ENCODE data around the gene ARSD. TPM values are rescaled to one million over a fixed set of nuclear protein-coding genes. Genes with fewer than 3 reads are reported as not detected.
"Not testable (repeated sequence)": the region's sequence is repeated elsewhere in the genome, so short reads cannot be mapped to it uniquely, and the experiment has no call there.

ARSD gene
- total RNA-seq, 1 donor from 2014 or later: 2.5 TPM

DNA sequence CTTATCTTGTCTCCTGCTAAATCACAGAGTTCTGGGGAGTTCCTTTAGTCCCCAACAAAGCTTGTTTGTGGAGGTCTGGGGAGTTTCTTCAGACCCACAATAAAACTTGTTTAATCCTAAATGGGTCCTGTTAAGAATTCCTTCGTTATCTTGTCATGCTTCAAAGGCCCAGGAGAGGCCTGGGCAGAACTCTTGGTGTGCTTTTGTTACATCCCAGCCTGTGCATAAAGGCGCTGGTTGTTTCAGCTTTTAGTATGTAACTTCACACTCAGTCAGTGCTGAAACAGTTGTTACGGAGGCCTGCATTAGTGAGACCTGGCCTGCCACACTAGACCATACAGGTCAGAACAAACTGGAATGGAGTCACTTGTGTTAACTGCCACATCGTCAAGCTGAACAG, 2.9 kb downstream of the ARSD start:
- DNase-seq (ENCODE audit: low spot score); intact Hi-C loops (cut with micrococcal nuclease); H3K4me1 Mint-ChIP-seq (ENCODE audit: low read depth); H3K9me3 Mint-ChIP-seq; H3K4me3 Mint-ChIP-seq; H3K36me3 Mint-ChIP-seq (ENCODE audit: low read depth); H3K27me3 Mint-ChIP-seq (ENCODE audit: insufficient read depth); H3K27ac Mint-ChIP-seq: not testable (repeated sequence)

DNA sequence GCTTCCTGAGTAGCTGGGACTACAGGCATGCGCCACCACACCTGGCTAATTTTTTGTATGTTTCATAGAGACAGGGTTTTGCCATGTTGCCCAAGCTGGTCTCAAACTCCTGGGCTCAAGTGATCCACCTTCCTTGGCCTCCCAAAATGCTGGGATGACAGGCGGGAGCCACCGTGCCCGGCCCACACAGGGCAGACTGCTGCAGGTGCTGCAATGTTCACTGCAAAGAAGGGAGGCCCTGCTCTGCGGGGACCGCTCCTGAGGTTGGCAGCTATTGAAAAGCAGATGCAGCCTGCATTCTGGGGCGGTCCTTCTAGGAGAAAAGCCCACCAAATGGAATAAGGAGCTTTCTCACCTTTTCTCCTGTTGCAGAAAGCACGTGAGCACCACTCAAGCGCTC, 5.0 kb downstream of the ARSD start:
- Mint-ChIP-seq H3K36me3 (ENCODE audit: low read depth) (no peaks in the 10 kb centered on the region), H3K27ac (no peak overlapping the region), H3K9me3 (no peaks in the 10 kb centered on the region), H3K27me3 (ENCODE audit: insufficient read depth) (no peaks in the 10 kb centered on the region), H3K4me3 (no peak overlapping the region), H3K4me1 (ENCODE audit: low read depth) (no peaks in the 10 kb centered on the region)
- intact Hi-C loops (cut with micrococcal nuclease): no loop called here
- no peak for DNase-seq (ENCODE audit: low spot score)

DNA sequence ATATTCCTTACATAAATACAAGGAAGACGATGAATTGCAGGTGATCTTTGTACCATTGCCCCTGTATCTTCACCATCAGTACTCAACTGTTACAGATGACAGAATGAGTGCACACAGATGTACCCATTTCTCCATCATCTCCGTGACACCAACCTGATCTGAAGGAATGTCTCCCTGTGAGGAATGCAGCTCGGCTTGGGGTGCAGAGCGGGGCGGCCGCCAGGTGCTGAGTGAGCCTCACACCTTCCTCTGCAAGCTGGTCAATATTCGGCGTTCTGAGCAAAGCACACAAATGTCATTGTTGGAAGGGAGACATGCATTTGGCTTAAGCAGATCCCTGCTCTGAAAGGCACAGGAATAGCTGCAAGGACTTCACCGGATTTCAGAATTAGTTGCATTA, 7.4 kb downstream of the ARSD start:
- Mint-ChIP-seq H3K27me3 (ENCODE audit: insufficient read depth) (no peaks in the 10 kb centered on the region), H3K27ac (no peak overlapping the region), H3K36me3 (ENCODE audit: low read depth) (no peaks in the 10 kb centered on the region), H3K4me3 (no peak overlapping the region), H3K9me3 (no peaks in the 10 kb centered on the region), H3K4me1 (ENCODE audit: low read depth) (no peaks in the 10 kb centered on the region)
- intact Hi-C loops (cut with micrococcal nuclease): no loop called here
- DNase-seq (ENCODE audit: low spot score): no peak

DNA sequence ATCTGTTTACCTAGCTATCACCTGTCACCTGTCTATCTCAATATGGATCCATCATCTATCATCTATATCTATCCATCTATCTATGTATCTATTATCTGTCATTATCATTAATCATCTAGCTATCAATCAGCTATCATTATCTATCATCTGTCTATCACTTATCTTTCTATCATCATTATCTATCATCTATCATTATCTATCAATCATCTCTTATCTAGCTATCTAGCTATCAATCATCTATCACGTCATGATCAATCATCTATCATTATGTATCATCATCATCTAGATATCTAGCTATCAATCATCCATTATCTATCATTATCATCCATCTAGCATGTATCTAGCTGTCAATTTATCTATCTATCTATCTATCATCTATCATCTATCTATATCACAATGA, 7.9 kb downstream of the ARSD start:
- Mint-ChIP-seq H3K4me1 (ENCODE audit: low read depth) (no peaks in the 10 kb centered on the region), H3K27me3 (ENCODE audit: insufficient read depth) (no peaks in the 10 kb centered on the region), H3K4me3 (no peak overlapping the region), H3K27ac (no peak overlapping the region), H3K9me3 (no peaks in the 10 kb centered on the region), H3K36me3 (ENCODE audit: low read depth) (no peaks in the 10 kb centered on the region)
- no peak for DNase-seq (ENCODE audit: low spot score)
- intact Hi-C loops (cut with micrococcal nuclease): no loop called here

DNA sequence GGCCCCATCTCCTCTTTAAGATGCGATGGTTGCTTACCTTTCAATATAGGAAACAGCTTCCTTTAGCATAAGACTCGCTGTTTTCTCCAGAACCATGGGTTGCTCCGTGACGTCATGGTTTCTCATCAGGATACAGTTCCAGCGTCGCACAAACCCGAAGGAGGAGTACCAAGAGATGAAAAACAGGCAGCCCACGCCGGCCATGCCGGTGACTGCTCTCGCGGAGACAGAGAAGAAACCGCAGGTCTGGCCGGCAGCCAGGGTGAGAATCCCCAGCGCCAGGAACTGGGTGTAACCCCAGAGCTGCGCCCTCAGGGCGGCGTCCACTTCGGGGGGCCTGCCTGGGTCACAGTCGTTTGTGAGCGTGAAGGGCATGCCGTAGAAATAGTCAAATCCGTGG, 11.4 kb downstream of the ARSD start:
- Mint-ChIP-seq H3K27ac (no peak overlapping the region), H3K4me3 (no peak overlapping the region), H3K27me3 (ENCODE audit: insufficient read depth) (no peaks in the 10 kb centered on the region), H3K9me3 (no peaks in the 10 kb centered on the region), H3K4me1 (ENCODE audit: low read depth) (no peaks in the 10 kb centered on the region), H3K36me3 (ENCODE audit: low read depth) (no peaks in the 10 kb centered on the region)
- intact Hi-C loops (cut with micrococcal nuclease): no loop called here
- no peak for DNase-seq (ENCODE audit: low spot score)

DNA sequence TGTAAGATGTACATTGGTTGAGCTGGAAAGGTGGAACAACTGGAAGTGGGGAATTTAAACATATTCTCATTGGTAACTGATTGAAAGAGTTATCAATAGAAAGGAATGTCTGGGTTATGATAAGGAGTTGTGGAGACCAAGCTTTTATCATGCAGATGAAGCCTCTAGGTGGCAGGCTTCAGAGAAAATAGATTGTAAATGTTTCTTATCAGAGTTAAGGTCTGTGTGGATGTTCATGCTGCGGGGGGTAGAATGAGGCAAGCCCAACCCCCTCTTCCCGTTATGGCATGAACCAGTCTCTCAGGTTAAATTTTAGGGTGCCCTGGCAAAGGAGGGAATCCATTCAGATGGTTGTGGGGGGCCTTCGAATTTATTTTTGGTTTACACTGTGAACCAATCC, 16.0 kb downstream of the ARSD start:
- no peaks in the 10 kb centered on the region for H3K4me1 Mint-ChIP-seq (ENCODE audit: low read depth)
- H3K9me3 Mint-ChIP-seq: no peaks in the 10 kb centered on the region
- no peak overlapping the region for H3K4me3 Mint-ChIP-seq

DNA sequence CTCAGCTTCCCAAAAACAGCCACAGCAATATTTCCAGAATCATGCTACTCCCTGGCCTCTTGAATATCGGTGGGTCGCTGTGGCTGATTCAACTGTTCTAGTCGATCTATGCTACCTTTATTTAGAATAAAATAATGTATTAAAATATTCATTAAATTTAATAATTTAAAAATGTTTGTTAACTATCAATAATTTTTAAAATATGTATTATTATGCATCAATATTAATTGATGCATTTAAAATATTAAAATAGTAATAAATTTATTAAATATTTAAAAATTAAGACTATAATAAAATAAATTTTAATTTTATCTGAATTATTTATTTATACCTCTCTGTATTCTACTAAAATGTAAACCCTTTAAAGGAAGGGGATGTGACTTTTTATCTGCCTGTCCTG, 19.0 kb downstream of the ARSD start:
- Mint-ChIP-seq H3K4me1 (ENCODE audit: low read depth) (no peaks in the 10 kb centered on the region), H3K36me3 (ENCODE audit: low read depth) (no peaks in the 10 kb centered on the region), H3K27ac (no peak overlapping the region), H3K9me3 (peaks cover under 1% of the 10 kb centered on the region), H3K4me3 (no peak overlapping the region), H3K27me3 (ENCODE audit: insufficient read depth) (no peaks in the 10 kb centered on the region)
- intact Hi-C loops (cut with micrococcal nuclease): no loop called here
- no peak for DNase-seq (ENCODE audit: low spot score)

More for the DNA sequence above, 16.0 kb downstream of the ARSD start:
- H3K36me3 Mint-ChIP-seq (ENCODE audit: low read depth): no peaks in the 10 kb centered on the region
- DNase-seq (ENCODE audit: low spot score): no peak
- intact Hi-C loops (cut with micrococcal nuclease): no loop called here
- no peak overlapping the region for H3K27ac Mint-ChIP-seq
- H3K27me3 Mint-ChIP-seq (ENCODE audit: insufficient read depth): no peaks in the 10 kb centered on the region

DNA sequence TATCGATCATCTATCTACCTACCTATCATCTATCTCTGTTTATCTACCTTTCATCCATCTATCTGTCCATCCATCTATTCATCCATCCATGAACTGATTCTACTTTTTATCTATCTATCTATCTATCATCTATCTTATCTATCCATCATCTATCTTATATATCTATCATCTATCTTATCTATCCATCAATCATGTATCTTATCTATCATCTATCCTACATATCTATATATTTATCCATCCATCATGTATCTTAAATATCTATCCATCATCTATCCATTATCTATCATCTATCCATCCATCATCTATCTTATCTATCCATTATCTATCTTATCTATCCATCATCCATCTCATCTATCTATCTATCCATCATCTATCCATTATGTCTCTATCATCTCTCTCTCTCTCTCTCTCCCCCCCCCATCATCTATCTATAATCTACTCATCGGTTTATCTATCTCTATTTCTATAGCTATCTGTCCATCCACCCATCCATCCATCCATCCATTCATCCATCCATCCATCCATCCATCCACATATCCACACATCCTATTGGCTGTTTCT, 20.9 kb downstream of the ARSD start:
- no peaks in the 10 kb centered on the region for H3K27me3 Mint-ChIP-seq (ENCODE audit: insufficient read depth)
- H3K4me1 Mint-ChIP-seq (ENCODE audit: low read depth): no peaks in the 10 kb centered on the region
- H3K4me3 Mint-ChIP-seq: no peak overlapping the region
- no peaks in the 10 kb centered on the region for H3K36me3 Mint-ChIP-seq (ENCODE audit: low read depth)
- intact Hi-C loops (cut with micrococcal nuclease): no loop called here
- DNase-seq (ENCODE audit: low spot score): no peak
- H3K9me3 Mint-ChIP-seq: peaks cover 3% of the 10 kb centered on the region
- no peak overlapping the region for H3K27ac Mint-ChIP-seq

DNA sequence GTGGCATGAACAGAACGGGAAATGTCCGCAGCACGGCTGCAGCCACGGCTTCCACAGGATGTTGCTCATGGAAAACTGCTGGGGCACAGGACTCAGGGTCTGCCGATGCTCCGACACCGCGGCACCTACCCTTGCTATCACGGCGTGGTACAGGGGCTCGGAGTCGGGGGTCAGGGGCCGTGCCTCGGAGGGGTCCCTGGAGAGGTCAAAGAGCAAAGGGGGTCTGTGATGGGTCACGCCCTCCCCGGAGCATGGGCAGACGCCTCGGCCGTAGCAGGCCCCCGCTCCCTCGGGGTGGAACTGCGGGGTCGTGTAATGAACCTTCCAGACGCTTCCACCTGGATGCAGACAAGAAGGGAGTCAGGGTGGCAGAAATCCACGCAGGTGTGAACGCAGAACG, 21.8 kb downstream of the ARSD start:
- Mint-ChIP-seq H3K27me3 (ENCODE audit: insufficient read depth) (no peaks in the 10 kb centered on the region), H3K27ac (no peak overlapping the region), H3K9me3 (peaks cover 6% of the 10 kb centered on the region), H3K4me3 (no peak overlapping the region), H3K36me3 (ENCODE audit: low read depth) (no peaks in the 10 kb centered on the region), H3K4me1 (ENCODE audit: low read depth) (no peaks in the 10 kb centered on the region)
- intact Hi-C loops (cut with micrococcal nuclease): no loop called here
- DNase-seq (ENCODE audit: low spot score): no peak

DNA sequence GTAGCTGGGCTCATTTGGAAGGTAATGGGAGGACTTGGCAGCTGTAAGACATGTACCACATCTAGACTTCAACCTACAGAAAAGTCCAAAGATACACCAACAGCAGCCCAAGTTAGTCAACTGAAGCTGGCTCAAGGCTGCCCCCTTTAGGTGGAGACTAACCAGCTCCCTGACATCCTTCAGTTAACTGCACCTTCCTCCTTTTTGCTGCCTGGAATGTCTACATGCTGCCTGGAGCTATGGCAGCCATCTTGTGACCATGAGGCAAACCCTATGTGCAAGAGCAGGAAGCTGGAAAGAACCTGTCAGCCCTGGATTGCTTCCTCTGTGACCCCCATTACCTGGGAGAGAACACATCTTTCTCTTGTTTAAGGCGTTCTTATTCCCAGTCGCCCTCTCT, 25.8 kb downstream of the ARSD start:
- no peaks in the 10 kb centered on the region for H3K27me3 Mint-ChIP-seq (ENCODE audit: insufficient read depth)
- no peaks in the 10 kb centered on the region for H3K4me1 Mint-ChIP-seq (ENCODE audit: low read depth)
- no peak for DNase-seq (ENCODE audit: low spot score)
- H3K9me3 Mint-ChIP-seq: peaks cover 6% of the 10 kb centered on the region
- no peak overlapping the region for H3K27ac Mint-ChIP-seq
- no peak overlapping the region for H3K4me3 Mint-ChIP-seq
- intact Hi-C loops (cut with micrococcal nuclease): no loop called here
- H3K36me3 Mint-ChIP-seq (ENCODE audit: low read depth): no peaks in the 10 kb centered on the region

DNA sequence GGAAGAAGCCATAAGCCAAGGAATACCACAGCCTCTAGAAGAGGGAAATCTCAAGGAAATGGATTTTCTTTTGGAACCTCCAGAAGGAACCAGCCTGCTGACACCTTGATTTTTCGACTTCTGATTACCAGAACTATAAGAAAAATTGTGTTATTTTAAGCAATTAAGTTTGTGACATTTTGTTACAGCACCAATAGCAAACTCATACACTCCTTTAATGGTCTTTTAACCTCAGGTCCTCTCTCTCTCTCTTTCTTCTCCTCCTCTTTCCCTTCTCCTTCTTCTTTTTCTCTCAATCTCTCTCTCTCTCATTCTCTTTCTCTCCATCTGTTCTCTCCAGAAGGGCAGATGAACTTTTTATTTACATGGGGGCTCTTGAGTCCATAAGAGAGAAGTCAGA, 26.3 kb downstream of the ARSD start:
- Mint-ChIP-seq H3K27me3 (ENCODE audit: insufficient read depth) (no peaks in the 10 kb centered on the region), H3K4me3 (no peak overlapping the region), H3K4me1 (ENCODE audit: low read depth) (no peaks in the 10 kb centered on the region), H3K36me3 (ENCODE audit: low read depth) (no peaks in the 10 kb centered on the region), H3K27ac (no peak overlapping the region), H3K9me3 (peaks cover 6% of the 10 kb centered on the region)
- no peak for DNase-seq (ENCODE audit: low spot score)
- intact Hi-C loops (cut with micrococcal nuclease): no loop called here

DNA sequence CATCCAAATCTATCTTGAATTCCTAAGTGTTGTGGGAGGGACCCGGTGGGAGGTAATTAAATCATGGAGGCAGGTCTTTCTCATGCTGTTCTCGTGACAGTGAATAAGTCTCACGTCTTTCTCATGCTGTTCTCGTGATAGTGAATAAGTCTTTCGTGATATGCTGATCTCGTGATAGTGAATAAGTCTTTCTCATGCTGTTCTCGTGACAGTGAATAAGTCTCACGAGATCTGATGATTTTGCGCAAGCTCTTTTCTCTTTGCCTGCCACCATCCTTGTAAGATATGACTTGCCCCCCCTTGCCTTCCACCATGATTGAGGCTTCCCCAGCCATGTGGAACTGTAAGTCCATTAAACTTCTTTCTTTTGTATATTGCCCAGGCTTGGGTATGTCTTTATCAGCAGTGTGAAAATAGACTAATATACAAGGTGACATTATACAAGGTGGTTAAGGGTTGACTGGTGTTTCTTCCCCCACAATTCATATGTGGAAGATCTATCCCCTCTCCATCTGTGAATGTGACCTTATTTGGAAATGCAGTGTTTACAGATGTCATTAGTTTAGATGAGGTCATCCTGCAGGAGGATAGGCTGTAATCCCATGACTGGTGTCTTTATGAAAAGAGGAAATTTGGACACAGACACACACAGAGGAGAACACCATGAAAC, 27.6 kb downstream of the ARSD start:
- Mint-ChIP-seq H3K9me3 (peaks cover 6% of the 10 kb centered on the region), H3K27ac (no peak overlapping the region), H3K4me3 (no peak overlapping the region), H3K36me3 (ENCODE audit: low read depth) (no peaks in the 10 kb centered on the region), H3K4me1 (ENCODE audit: low read depth) (peaks cover 8% of the 10 kb centered on the region), H3K27me3 (ENCODE audit: insufficient read depth) (no peaks in the 10 kb centered on the region)
- no peak for DNase-seq (ENCODE audit: low spot score)
- intact Hi-C loops (cut with micrococcal nuclease): no loop called here

DNA sequence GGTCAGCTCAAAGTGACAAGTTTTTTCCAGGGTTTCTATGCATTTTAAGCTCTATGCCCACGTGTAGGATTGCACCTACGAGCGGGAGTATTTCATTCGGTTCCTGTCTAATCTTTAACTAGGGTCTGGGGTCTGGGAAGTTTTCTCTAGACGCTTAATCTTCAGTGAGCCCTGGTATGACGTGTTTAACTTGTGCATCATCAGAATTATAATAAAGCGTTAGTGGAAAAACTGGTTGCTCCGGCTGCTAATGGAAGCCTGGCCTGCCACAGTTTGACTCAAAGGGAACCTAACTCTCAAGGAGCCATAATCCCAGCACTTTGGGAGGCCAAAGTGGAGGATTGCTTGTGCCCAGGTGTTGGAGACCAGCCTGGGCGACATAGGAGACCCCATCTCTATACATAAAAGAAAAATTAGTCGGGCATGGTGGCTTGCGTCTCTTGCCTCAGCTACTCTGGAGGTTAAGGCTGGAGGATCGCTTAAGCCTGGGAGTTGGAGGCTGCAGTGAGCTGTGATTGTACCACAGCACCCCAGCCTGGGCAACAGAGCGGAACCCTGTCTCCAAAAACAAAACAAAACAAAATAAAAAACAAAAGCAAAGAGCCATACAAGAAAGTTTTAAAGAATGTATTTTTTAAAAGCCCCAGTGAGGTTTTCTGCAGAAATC, 30.2 kb downstream of the ARSD start:
- Mint-ChIP-seq H3K9me3 (peaks cover 4% of the 10 kb centered on the region), H3K4me3 (no peak overlapping the region), H3K27ac (no peak overlapping the region), H3K27me3 (ENCODE audit: insufficient read depth) (no peaks in the 10 kb centered on the region), H3K4me1 (ENCODE audit: low read depth) (peaks cover 8% of the 10 kb centered on the region), H3K36me3 (ENCODE audit: low read depth) (no peaks in the 10 kb centered on the region)
- intact Hi-C loops (cut with micrococcal nuclease): no loop called here
- DNase-seq (ENCODE audit: low spot score): no peak

Data from activated T-helper 1 cell treated with anti-CD3 and anti-CD28 coated beads, Interleukin-12 subunit alpha, Interleukin-12 subunit beta, Interleukin-2, Interleukin-4 antibody, amounts not matched to agents 30 ng/mL and 10 ng/mL and 1 ng/mL, durations not matched to agents 14 hours and 24 hours and 36 hours (primary cell).